ENCODE measurements around the gene MYLK3.
A peak's percentile ranks its signal among the peaks of the same experiment; 100 is the strongest.
"Not testable (repeated sequence)": the region's sequence is repeated elsewhere in the genome, so short reads cannot be mapped to it uniquely, and the experiment has no call there.

The MYLK3 gene

DNA sequence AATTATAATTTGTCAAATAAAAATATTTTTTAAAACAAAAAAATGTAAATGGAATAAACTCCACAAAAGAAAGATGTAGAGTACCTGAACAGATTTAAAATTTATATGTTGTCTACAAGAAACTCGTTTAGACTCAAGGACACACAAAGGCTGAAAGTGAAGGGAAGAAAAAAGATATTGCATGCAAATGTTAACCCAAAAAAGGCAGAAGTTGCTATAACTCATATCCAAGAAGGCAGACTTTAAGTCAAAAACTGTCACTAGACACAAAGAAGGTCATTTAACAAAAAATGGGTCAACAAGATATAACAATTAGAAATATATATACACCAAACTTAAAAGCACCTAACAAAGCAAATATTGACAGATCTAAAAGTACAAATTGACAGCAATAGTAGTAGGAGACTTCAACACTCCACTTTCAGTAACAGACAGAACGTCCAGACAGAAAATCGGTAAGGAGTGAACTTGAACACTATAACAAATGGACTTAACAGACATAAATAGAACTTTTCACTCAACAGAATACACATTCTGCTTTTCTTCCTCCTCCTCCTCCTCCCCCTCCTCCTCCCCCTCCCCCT, 40.8 kb upstream of the MYLK3 start:
- no peak for DNase-seq (ENCODE audit: low spot score)
- no peak for TF ChIP-seq CTCF (IDR thresholded peaks at IDR 0.05; ENCODE audit: extremely low read depth, missing control alignments)

DNA sequence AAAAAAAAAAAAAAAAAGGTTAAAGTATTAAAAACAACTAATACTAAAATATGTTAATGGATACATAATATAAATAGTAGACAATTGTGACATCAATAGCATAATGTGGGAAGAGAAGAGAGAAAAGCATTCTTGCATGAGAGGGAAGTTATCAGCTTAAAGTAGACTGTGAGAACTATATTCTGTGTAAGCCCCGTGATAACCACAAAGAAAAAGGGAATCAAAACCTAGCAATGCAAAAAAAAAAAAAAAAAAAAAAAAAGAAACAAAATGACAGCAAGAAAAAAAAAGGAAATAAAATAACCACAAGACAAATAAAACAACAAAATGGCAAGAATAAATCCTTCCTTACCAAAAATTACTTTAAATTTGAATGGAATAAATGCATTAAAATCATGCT, 39.8 kb upstream of the MYLK3 start:
- no peak for TF ChIP-seq CTCF (IDR thresholded peaks at IDR 0.05; ENCODE audit: extremely low read depth, missing control alignments)
- DNase-seq (ENCODE audit: low spot score), result peak; percentile 68

- no peak for TF ChIP-seq CTCF (IDR thresholded peaks at IDR 0.05; ENCODE audit: extremely low read depth, missing control alignments)
- no peak for DNase-seq (ENCODE audit: low spot score)
Measured at GRCh38 chr16:46785076-46785845, 37.1 kb upstream of the MYLK3 start.

- DNase-seq (ENCODE audit: low spot score), result not testable (repeated sequence)
Measured at GRCh38 chr16:46784569-46784968, 36.4 kb upstream of the MYLK3 start.

GRCh38 chr16:46783800-46784199, 35.7 kb upstream of the MYLK3 start:
- no peak for TF ChIP-seq CTCF (IDR thresholded peaks at IDR 0.05; ENCODE audit: extremely low read depth, missing control alignments)
- no peak for DNase-seq (ENCODE audit: low spot score)

GRCh38 chr16:46782320-46782719, 34.2 kb upstream of the MYLK3 start:
- no peak for DNase-seq (ENCODE audit: low spot score)
- no peak for TF ChIP-seq CTCF (IDR thresholded peaks at IDR 0.05; ENCODE audit: extremely low read depth, missing control alignments)

DNA sequence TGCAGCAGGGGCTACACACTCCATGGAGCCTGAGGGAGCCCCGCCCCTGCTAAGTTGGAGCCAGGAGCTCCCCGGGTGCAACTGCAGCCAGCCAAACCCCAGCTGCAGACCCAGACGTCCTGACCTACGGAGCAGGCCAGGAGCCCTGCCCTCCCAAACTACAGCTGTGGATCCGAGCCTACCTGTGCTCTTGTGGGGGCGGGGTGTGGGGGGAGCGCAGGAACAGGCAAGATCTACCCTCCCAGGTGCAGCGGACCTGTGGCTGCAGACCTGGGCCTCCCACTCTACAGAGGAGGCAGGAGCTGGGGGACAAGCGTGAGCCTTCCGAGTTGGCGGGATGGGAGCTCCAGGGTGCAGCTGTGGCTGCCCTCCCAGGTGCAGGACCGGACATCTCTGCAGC, 29.7 kb upstream of the MYLK3 start:
- no peak for TF ChIP-seq CTCF (IDR thresholded peaks at IDR 0.05; ENCODE audit: extremely low read depth, missing control alignments)
- DNase-seq (ENCODE audit: low spot score), result no peak

- TF ChIP-seq CTCF (IDR thresholded peaks at IDR 0.05; ENCODE audit: extremely low read depth, missing control alignments), result no peak
- no peak for DNase-seq (ENCODE audit: low spot score)
Measured at GRCh38 chr16:46775214-46775613, 27.1 kb upstream of the MYLK3 start.

All from GM20000 (cell line).